Gastrocnemius medialis (tissue), 4 donors: ENCODE results near the gene ARHGAP42. TPM values are rescaled to one million over a fixed set of nuclear protein-coding genes. Genes with fewer than 3 reads are reported as not detected.

Source experiments
- ATAC-seq, 2 donors: fragments of 150-250 bp; one replicate each; pipeline ENCODE4 v1.9.1; 2016
- DNase-seq, 2 donors: peaks; one replicate each; pipeline ENCODE4 v3.0.0-alpha.2; 2019
- H3K27ac ChIP-seq, 4 donors: fragments of 200-600 bp; sonication (generic); 1 replicate in 1 of 4; 2 replicates in 3 of 4; pipeline ENCODE4 v1.5.1; 2016 to 2018; ENCODE audit warnings: mild to moderate bottlenecking in 2 of 4, moderate library complexity in 1 of 4
- H3K27me3 ChIP-seq, 3 donors: fragments of 200-600 bp; sonication (generic) in 2 of 3; 1 replicate in 1 of 3; 2 replicates in 2 of 3; pipeline versions ENCODE4 v1.5.1 to v1.6.0; 2016 to 2019; ENCODE audit warnings: mild to moderate bottlenecking in 1 of 3, moderate library complexity in 1 of 3
- H3K36me3 ChIP-seq, 2 donors: fragments of 200-600 bp; sonication (generic) in 1 of 2; one replicate each; pipeline ENCODE4 v1.5.1; 2017 to 2018
- H3K4me1 ChIP-seq, 2 donors: fragments of 200-600 bp; sonication (generic) in 1 of 2; one replicate each; pipeline ENCODE4 v1.5.1; 2016 to 2017; ENCODE audit warnings: mild to moderate bottlenecking in 2 of 2
- H3K4me3 ChIP-seq, 4 donors: fragments of 200-600 bp; sonication (generic) in 3 of 4; 1 replicate in 1 of 4; 2 replicates in 3 of 4; pipeline ENCODE4 v1.5.1; 2016 to 2019; ENCODE audit warnings: mild to moderate bottlenecking in 2 of 4
- H3K9me3 ChIP-seq, 3 donors: fragments of 200-600 bp; sonication (generic) in 2 of 3; 1 replicate in 1 of 3; 2 replicates in 2 of 3; pipeline ENCODE4 v1.5.1; 2016 to 2019
- CTCF ChIP-seq, 5 experiments: fragments of 450-650 bp in 3 of 5; fragments of 200-600 bp in 2 of 5; sonication (generic) in 2 of 5; IDR thresholded peaks in 4 of 5; conservative IDR thresholded peaks in 1 of 5; 1 replicate in 4 of 5; 2 replicates in 1 of 5; pipeline ENCODE4 v1.5.1; 2016 to 2019; ENCODE audit warnings: antibody characterized with exemption in 5 of 5, mild to moderate bottlenecking in 3 of 5, moderate library complexity in 3 of 5
- POLR2A ChIP-seq, 2 donors: fragments of 450-650 bp; IDR thresholded peaks; one replicate each; pipeline ENCODE4 v1.6.1; 2017; ENCODE audit warnings: antibody characterized with exemption in 2 of 2, mild to moderate bottlenecking in 2 of 2, moderate library complexity in 2 of 2
- in situ Hi-C, 4 donors: fragments of 200-750 bp; cut with MboI; loops; one replicate each; pipeline versions ENCODE4 v1.15.0 to v1.8.0; 2017; ENCODE audit warnings: low sequenced_read_pairs in 4 of 4
- intact Hi-C: fragments of 100-400 bp; cut with DNase I; formaldehyde crosslinking; loops from one replicate; pipeline ENCODE4 v1.15.1; 2023; ENCODE audit warnings: low total_unique reads
- total RNA-seq, 4 donors: library from RNA; depleted of rRNA; stranded (reverse); fragments of >200 nt; gene quantifications; one replicate each; pipeline versions ENCODE4 v1.1.0 to v1.2.3, GENCODE V29; 2016

The ARHGAP42 gene
- total RNA-seq, 4 donors from 2014 or later = 6.0 to 13.9 (median 10.2) TPM

DNA sequence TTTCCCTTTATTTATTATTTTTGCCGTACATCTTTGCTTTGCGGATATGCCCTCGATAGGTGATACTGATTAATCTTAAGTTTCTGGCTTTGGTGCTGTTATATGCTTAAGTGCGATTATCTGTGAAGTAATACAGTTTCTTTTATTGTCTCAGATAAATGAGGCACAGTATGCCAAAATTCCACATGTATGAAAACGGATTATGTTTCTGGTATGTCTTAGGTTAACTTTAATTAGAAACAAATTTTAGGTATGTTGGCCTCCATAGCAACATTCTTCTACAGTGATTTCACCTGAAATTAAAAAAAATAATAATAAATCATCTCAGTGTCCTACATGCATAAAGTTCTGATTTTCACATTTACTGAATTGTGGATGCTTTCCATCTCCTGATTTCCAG lies 119.2 kb downstream of the ARHGAP42 start:
- no peak overlapping the region for H3K4me3 ChIP-seq
- in situ Hi-C loops (no loop called here), intact Hi-C loops (no loop called here)
- H3K27ac ChIP-seq = no peak overlapping the region
- DNase-seq (no peak), ATAC-seq (no peak)
- no peaks in the 10 kb centered on the region for H3K9me3 ChIP-seq
- H3K4me1 ChIP-seq = peaks cover 0 to 15% of the 10 kb centered on the region in 2 donors
- H3K27me3 ChIP-seq = no peaks in the 10 kb centered on the region
- H3K36me3 ChIP-seq = no peaks in the 10 kb centered on the region
- TF ChIP-seq CTCF (IDR thresholded peaks at IDR 0.05 in 4 of 5, conservative IDR thresholded peaks at IDR 0.05 in 1 of 5) = no peak
- no peak for TF ChIP-seq POLR2A (IDR thresholded peaks at IDR 0.05)

GRCh38 chr11:100808904-100809491 lies 121.9 kb downstream of the ARHGAP42 start:
- in situ Hi-C loops (no loop called here), intact Hi-C loops (no loop called here)
- Histone ChIP-seq H3K4me3 (no peak overlapping the region), H3K36me3 (no peaks in the 10 kb centered on the region), H3K9me3 (no peaks in the 10 kb centered on the region), H3K4me1 (peaks cover 0 to 15% of the 10 kb centered on the region in 2 donors), H3K27me3 (no peaks in the 10 kb centered on the region), H3K27ac (no peak overlapping the region)
- DNase-seq (no peak), ATAC-seq (no peak)
- TF ChIP-seq POLR2A (IDR thresholded peaks at IDR 0.05) = no peak
- TF ChIP-seq CTCF (IDR thresholded peaks at IDR 0.05 in 4 of 5, conservative IDR thresholded peaks at IDR 0.05 in 1 of 5) = no peak

DNA sequence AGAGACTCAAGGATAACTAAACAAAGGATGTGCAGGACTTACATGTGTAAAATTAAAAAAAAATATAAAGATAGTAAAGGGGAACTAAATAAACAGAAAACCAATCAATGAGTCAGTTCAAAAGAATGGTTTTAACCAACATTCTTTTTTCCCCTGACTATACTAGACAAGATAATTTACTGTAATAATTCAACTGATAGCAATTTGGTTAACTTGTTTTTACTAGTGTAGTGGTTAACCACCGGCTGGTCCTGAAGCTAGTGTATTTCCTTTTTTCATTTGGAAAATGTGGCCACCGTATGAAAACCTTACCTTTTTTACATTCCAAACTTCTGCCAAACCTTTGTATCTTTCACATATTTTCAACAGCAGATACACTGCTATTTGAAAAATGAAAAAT lies 123.1 kb downstream of the ARHGAP42 start:
- no peaks in the 10 kb centered on the region for H3K27me3 ChIP-seq
- intact Hi-C loops (no loop called here), in situ Hi-C loops (no loop called here)
- TF ChIP-seq CTCF (IDR thresholded peaks at IDR 0.05 in 4 of 5, conservative IDR thresholded peaks at IDR 0.05 in 1 of 5) = no peak
- no peak for TF ChIP-seq POLR2A (IDR thresholded peaks at IDR 0.05)
- no peaks in the 10 kb centered on the region for H3K9me3 ChIP-seq
- DNase-seq = no peak
- no peak overlapping the region for H3K27ac ChIP-seq
- no peak overlapping the region for H3K4me3 ChIP-seq
- H3K4me1 ChIP-seq = peaks cover 0 to 10% of the 10 kb centered on the region in 2 donors
- no peak for ATAC-seq
- no peaks in the 10 kb centered on the region for H3K36me3 ChIP-seq

- Histone ChIP-seq H3K4me3 (no peak overlapping the region), H3K9me3 (no peaks in the 10 kb centered on the region), H3K27me3 (no peaks in the 10 kb centered on the region), H3K27ac (no peak overlapping the region), H3K4me1 (peaks cover 0 to 7% of the 10 kb centered on the region in 2 donors), H3K36me3 (no peaks in the 10 kb centered on the region)
- intact Hi-C loops (no loop called here), in situ Hi-C loops (no loop called here)
- no peak for TF ChIP-seq POLR2A (IDR thresholded peaks at IDR 0.05)
- TF ChIP-seq CTCF (IDR thresholded peaks at IDR 0.05 in 4 of 5, conservative IDR thresholded peaks at IDR 0.05 in 1 of 5) = no peak
- no peak for ATAC-seq
- DNase-seq = no peak
Measured at GRCh38 chr11:100810666-100811065, 123.6 kb downstream of the ARHGAP42 start.

DNA sequence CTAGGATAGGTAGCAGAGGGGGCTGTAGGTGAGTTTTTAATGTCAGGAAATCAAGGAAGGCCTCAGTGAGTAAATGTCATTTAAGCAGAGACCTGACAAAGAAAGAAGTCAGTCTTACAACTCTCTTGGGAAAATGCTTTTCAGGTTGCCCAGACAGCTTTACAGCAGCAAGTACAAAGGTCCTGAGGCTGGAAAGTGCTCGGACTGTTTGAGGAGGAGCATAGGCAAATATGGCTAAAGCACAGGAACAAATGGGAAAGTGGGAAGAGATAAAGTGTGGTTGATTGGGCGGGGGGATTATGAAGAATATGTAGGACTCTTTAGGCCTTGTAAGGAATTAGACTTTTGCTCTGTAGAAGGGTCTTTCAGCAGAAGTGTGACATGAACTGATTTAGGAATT lies 125.4 kb downstream of the ARHGAP42 start:
- Histone ChIP-seq H3K9me3 (no peaks in the 10 kb centered on the region), H3K36me3 (no peaks in the 10 kb centered on the region), H3K27ac (no peak overlapping the region), H3K4me1 (no peaks in the 10 kb centered on the region), H3K4me3 (no peak overlapping the region), H3K27me3 (no peaks in the 10 kb centered on the region)
- DNase-seq = no peak
- no peak for ATAC-seq
- in situ Hi-C loops (no loop called here), intact Hi-C loops (no loop called here)
- no peak for TF ChIP-seq CTCF (IDR thresholded peaks at IDR 0.05 in 4 of 5, conservative IDR thresholded peaks at IDR 0.05 in 1 of 5)
- TF ChIP-seq POLR2A (IDR thresholded peaks at IDR 0.05) = no peak
